ENCODE results near the gene ZXDC.

ZXDC gene

GRCh38 chr3:126393563-126393962 lies 82.1 kb downstream of the ZXDC start:
- no peak for TF ChIP-seq CTCF (IDR thresholded peaks at IDR 0.05; ENCODE audit: low read depth, low read length, poor library complexity, severe bottlenecking)
- TF ChIP-seq EZH2phosphoT487 (IDR thresholded peaks at IDR 0.05; ENCODE audit: borderline replicate concordance, low read length), result no peak
- Histone ChIP-seq H3K9me3 (ENCODE audit: control insufficient read depth, insufficient read depth, low read length) (peaks cover 4% of the 10 kb centered on the region; the same call in 1 of the 2 replicates), H3K9me2 (replicated peaks; ENCODE audit: control insufficient read depth, low read length) (no peaks in the 10 kb centered on the region), H3K27ac (ENCODE audit: low read depth, low read length) (no peak overlapping the region), H3K4me2 (ENCODE audit: low read length) (no peak overlapping the region), H4K20me1 (ENCODE audit: control insufficient read depth, insufficient read depth, low read depth, low read length) (no peaks in the 10 kb centered on the region), H3K79me2 (ENCODE audit: control insufficient read depth, low read length) (no peaks in the 10 kb centered on the region), H3K27me3 (ENCODE audit: control insufficient read depth, low read length) (peaks cover 9% of the 10 kb centered on the region), H3K36me3 (ENCODE audit: control insufficient read depth, low read length) (no peaks in the 10 kb centered on the region), H3F3A (ENCODE audit: control insufficient read depth, insufficient read depth) (no peaks in the 10 kb centered on the region), H3K4me3 (ENCODE audit: low read length) (no peak overlapping the region), H3K4me1 (ENCODE audit: control insufficient read depth, low read length) (peaks cover 9% of the 10 kb centered on the region)

GRCh38 chr3:126392246-126392645 lies 83.4 kb downstream of the ZXDC start:
- peaks cover 9% of the 10 kb centered on the region for H3K27me3 ChIP-seq (ENCODE audit: control insufficient read depth, low read length)
- no peaks in the 10 kb centered on the region for H4K20me1 ChIP-seq (ENCODE audit: control insufficient read depth, insufficient read depth, low read depth, low read length)
- no peaks in the 10 kb centered on the region for H3K79me2 ChIP-seq (ENCODE audit: control insufficient read depth, low read length)
- H3K9me2 ChIP-seq (replicated peaks; ENCODE audit: control insufficient read depth, low read length), result no peaks in the 10 kb centered on the region
- TF ChIP-seq EZH2phosphoT487 (IDR thresholded peaks at IDR 0.05; ENCODE audit: borderline replicate concordance, low read length), result no peak
- TF ChIP-seq CTCF (IDR thresholded peaks at IDR 0.05; ENCODE audit: low read depth, low read length, poor library complexity, severe bottlenecking), result no peak
- H3K36me3 ChIP-seq (ENCODE audit: control insufficient read depth, low read length), result no peaks in the 10 kb centered on the region
- no peaks in the 10 kb centered on the region for H3K9me3 ChIP-seq (ENCODE audit: control insufficient read depth, insufficient read depth, low read length)
- peaks cover 9% of the 10 kb centered on the region for H3K4me1 ChIP-seq (ENCODE audit: control insufficient read depth, low read length)
- H3K4me2 ChIP-seq (ENCODE audit: low read length), result no peak overlapping the region
- H3K4me3 ChIP-seq (ENCODE audit: low read length), result no peak overlapping the region
- no peak overlapping the region for H3K27ac ChIP-seq (ENCODE audit: low read depth, low read length)
- no peaks in the 10 kb centered on the region for H3F3A ChIP-seq (ENCODE audit: control insufficient read depth, insufficient read depth)

- Histone ChIP-seq H3K4me3 (ENCODE audit: low read length) (no peak overlapping the region), H3K36me3 (ENCODE audit: control insufficient read depth, low read length) (no peaks in the 10 kb centered on the region), H3K27me3 (ENCODE audit: control insufficient read depth, low read length) (peaks cover 9% of the 10 kb centered on the region), H4K20me1 (ENCODE audit: control insufficient read depth, insufficient read depth, low read depth, low read length) (no peaks in the 10 kb centered on the region), H3F3A (ENCODE audit: control insufficient read depth, insufficient read depth) (no peaks in the 10 kb centered on the region), H3K9me3 (ENCODE audit: control insufficient read depth, insufficient read depth, low read length) (no peaks in the 10 kb centered on the region), H3K79me2 (ENCODE audit: control insufficient read depth, low read length) (no peaks in the 10 kb centered on the region), H3K4me1 (ENCODE audit: control insufficient read depth, low read length) (peaks cover 9% of the 10 kb centered on the region), H3K27ac (ENCODE audit: low read depth, low read length) (no peak overlapping the region), H3K4me2 (ENCODE audit: low read length) (no peak overlapping the region), H3K9me2 (replicated peaks; ENCODE audit: control insufficient read depth, low read length) (no peaks in the 10 kb centered on the region)
- TF ChIP-seq CTCF (IDR thresholded peaks at IDR 0.05; ENCODE audit: low read depth, low read length, poor library complexity, severe bottlenecking) (no peak), EZH2phosphoT487 (IDR thresholded peaks at IDR 0.05; ENCODE audit: borderline replicate concordance, low read length) (no peak)
Measured at GRCh38 chr3:126391631-126392030, 84.1 kb downstream of the ZXDC start.

GRCh38 chr3:126390751-126391150 lies 84.9 kb downstream of the ZXDC start:
- Histone ChIP-seq H3K36me3 (ENCODE audit: control insufficient read depth, low read length) (no peaks in the 10 kb centered on the region), H3K4me3 (ENCODE audit: low read length) (no peak overlapping the region), H3K9me3 (ENCODE audit: control insufficient read depth, insufficient read depth, low read length) (no peaks in the 10 kb centered on the region), H3K4me2 (ENCODE audit: low read length) (no peak overlapping the region), H3K27ac (ENCODE audit: low read depth, low read length) (no peak overlapping the region), H3K9me2 (replicated peaks; ENCODE audit: control insufficient read depth, low read length) (no peaks in the 10 kb centered on the region), H3K4me1 (ENCODE audit: control insufficient read depth, low read length) (peaks cover 9% of the 10 kb centered on the region), H3K27me3 (ENCODE audit: control insufficient read depth, low read length) (peaks cover 9% of the 10 kb centered on the region), H3F3A (ENCODE audit: control insufficient read depth, insufficient read depth) (no peaks in the 10 kb centered on the region), H3K79me2 (ENCODE audit: control insufficient read depth, low read length) (no peaks in the 10 kb centered on the region), H4K20me1 (ENCODE audit: control insufficient read depth, insufficient read depth, low read depth, low read length) (no peaks in the 10 kb centered on the region)
- TF ChIP-seq EZH2phosphoT487 (IDR thresholded peaks at IDR 0.05; ENCODE audit: borderline replicate concordance, low read length) (no peak), CTCF (IDR thresholded peaks at IDR 0.05; ENCODE audit: low read depth, low read length, poor library complexity, severe bottlenecking) (no peak)

All from DOHH2 (cell line).